K562 (cell line): ENCODE results near the gene HOXB7. TPM values are rescaled to one million over a fixed set of nuclear protein-coding genes. Genes with fewer than 3 reads are reported as not detected.

Experiments
- E2F3 ChIP-seq: fragments of 250-450 bp; sonication (Bioruptor Pico); IDR thresholded peaks from 2 replicates; pipeline ENCODE4 v1.4.0; 2020; ENCODE audit warnings: mild to moderate bottlenecking
- ESRRB ChIP-seq: fragments of 250-450 bp; sonication (Bioruptor Pico); IDR thresholded peaks from 2 replicates; pipeline ENCODE4 v1.5.0; 2020; ENCODE audit warnings: mild to moderate bottlenecking, moderate library complexity, borderline replicate concordance
- FOXA1 ChIP-seq: fragments of 450-650 bp; IDR thresholded peaks from 2 replicates; pipeline ENCODE4 v1.6.1; 2016; ENCODE audit warnings: mild to moderate bottlenecking, borderline replicate concordance
- FOXJ2 ChIP-seq: fragments of 200-800 bp; sonication (Bioruptor generic); IDR thresholded peaks from 2 replicates; pipeline ENCODE4 v1.6.1; 2016; ENCODE audit warnings: missing genetic modification characterization, missing compliant biosample characterization
- FOXM1 ChIP-seq, 2 experiments: fragments of 450-650 bp in 1 of 2; sonication (generic) in 1 of 2; formaldehyde crosslinking in 1 of 2; IDR thresholded peaks; 2 replicates each; pipeline versions ENCODE4 v1.6.1 to v1.9.0; 2017 to 2022; ENCODE audit warnings: low read depth in 2 of 2, mild to moderate bottlenecking in 2 of 2, missing genetic modification reagents in 1 of 2, moderate library complexity in 1 of 2
- NFRKB ChIP-seq: fragments of 450-650 bp; IDR thresholded peaks from 2 replicates; pipeline ENCODE4 v1.6.1; 2016; ENCODE audit warnings: low read depth
- NUFIP1 ChIP-seq: fragments of 450-650 bp; IDR thresholded peaks from 2 replicates; pipeline ENCODE4 v1.6.1; 2018; ENCODE audit not compliant: partially characterized antibody
- SMARCA4 ChIP-seq: fragments of 450-650 bp; IDR thresholded peaks from 2 replicates; pipeline ENCODE4 v1.6.1; 2016
- TAF1 ChIP-seq: IDR thresholded peaks from 2 replicates; pipeline ENCODE4 v1.6.1; 2011; ENCODE audit warnings: mild to moderate bottlenecking, low read length, moderate library complexity; ENCODE audit not compliant: insufficient read depth, control insufficient read depth, severe bottlenecking; ENCODE audit errors: extremely low read depth
- TEAD4 ChIP-seq, 2 experiments: sonication (generic) in 1 of 2; formaldehyde crosslinking in 1 of 2; IDR thresholded peaks; 2 replicates each; pipeline versions ENCODE4 v1.6.1 to v1.8.0; 2012 to 2022; ENCODE audit warnings: borderline replicate concordance in 1 of 2, inconsistent platforms in 1 of 2, low read length in 1 of 2, mild to moderate bottlenecking in 1 of 2, missing genetic modification reagents in 1 of 2
- ZFP30 ChIP-seq: fragments of 250-450 bp; sonication (Bioruptor Pico); IDR thresholded peaks from 2 replicates; pipeline ENCODE4 v1.8.0; 2022; ENCODE audit warnings: moderate library complexity, mild to moderate bottlenecking, inconsistent platforms, borderline replicate concordance
- ZNF41 ChIP-seq: fragments of 250-450 bp; sonication (Bioruptor Pico); conservative IDR thresholded peaks from 2 replicates; pipeline ENCODE4 v1.4.0; 2020; ENCODE audit warnings: mild to moderate bottlenecking
- polyA plus RNA-seq, 8 experiments: library from polyadenylated mRNA; depleted of rRNA in 4 of 8; stranded (reverse) in 5 of 8; unstranded in 3 of 8; fragments of >200 nt; fragmentation: Nextera tagmentation in 2 of 8; fragmentation: Illumina TruSeq in 1 of 8; extraction: Ambion mirVana in 2 of 8; extraction: Trizol in 1 of 8; gene quantifications; 2 replicates each; pipeline versions ENCODE4 v1.2.1 to v1.2.3, GENCODE V29; 2011 to 2014; ENCODE audit warnings: inconsistent platforms in 1 of 8, missing spikeins in 1 of 8
- total RNA-seq, 7 experiments: library from RNA; depleted of rRNA in 6 of 7; stranded (reverse); fragments of >200 nt in 6 of 7; fragmentation: Illumina TruSeq in 2 of 7; extraction: Trizol in 2 of 7; gene quantifications; 2 replicates each; pipeline versions ENCODE4 v1.2.1 to v1.2.3, GENCODE V29; 2011 to 2021; ENCODE audit warnings: low replicate concordance in 1 of 7
- TF ChIP-seq, protein P1 (sequence below), 2 experiments: IDR thresholded peaks in 1 of 2; conservative IDR thresholded peaks in 1 of 2; 2 replicates each; pipeline ENCODE4 v1.6.1; 2016; ENCODE audit warnings: low read depth in 2 of 2, mild to moderate bottlenecking in 1 of 2, missing compliant biosample characterization in 1 of 2, missing genetic modification characterization in 1 of 2, moderate library complexity in 1 of 2
- TF ChIP-seq, protein P2 (sequence below): fragments of 450-650 bp; formaldehyde crosslinking; IDR thresholded peaks from 2 replicates; pipeline ENCODE4 v1.4.0; 2022; ENCODE audit warnings: missing genetic modification characterization
- TF ChIP-seq, protein P3 (sequence below): fragments of 450-650 bp; IDR thresholded peaks from 2 replicates; pipeline ENCODE4 v1.6.1; 2016

The HOXB7 gene
- total and polyA plus RNA-seq, 9 of the 15 experiments (the other 6 are each of a cell fraction or from before 2014, with no cell fraction given), result 5.5 to 16.7 (median 8.3) TPM

DNA sequence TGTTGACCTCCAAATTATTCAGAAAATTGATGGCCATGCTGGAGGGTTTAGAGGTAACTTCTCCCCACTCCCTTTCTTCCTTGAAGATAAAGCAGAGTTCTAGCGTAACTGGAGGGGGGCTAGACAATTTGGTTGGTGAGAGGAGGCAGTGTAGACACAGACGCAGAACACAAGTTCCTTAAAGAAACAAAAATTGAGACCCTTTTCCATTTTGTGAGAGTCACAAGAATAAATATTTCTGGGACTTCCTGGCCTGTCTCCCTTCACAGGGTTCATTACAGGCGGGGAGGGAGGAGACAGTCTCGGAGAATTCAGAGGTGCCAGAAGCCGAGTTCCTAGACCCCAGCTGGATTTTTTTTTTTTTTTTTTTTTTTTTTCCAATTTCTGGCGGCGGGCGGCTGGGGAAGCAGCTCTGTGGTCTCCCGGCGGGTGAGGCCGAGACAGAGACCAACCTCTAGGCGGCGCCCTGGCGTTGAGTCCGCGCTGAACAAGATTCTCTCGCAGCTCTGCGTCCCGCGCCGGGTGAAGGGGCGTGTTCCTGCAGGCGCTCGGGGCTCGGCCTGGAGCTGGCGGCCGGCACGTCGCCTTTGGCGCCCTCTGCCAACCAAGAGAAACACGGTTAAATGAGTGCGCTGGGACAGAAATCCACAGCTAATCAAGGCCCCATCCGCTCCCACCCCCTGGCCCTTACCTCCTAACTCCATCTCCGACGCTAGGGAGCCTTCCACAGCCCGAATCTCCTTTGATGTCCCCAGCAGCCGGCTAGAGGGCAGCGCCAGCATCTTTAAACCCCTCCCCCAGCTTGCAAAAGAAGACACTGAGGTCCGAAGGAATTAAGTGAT is 25.6 kb upstream of the HOXB7 start (continued):
- TF ChIP-seq, protein P1, sequence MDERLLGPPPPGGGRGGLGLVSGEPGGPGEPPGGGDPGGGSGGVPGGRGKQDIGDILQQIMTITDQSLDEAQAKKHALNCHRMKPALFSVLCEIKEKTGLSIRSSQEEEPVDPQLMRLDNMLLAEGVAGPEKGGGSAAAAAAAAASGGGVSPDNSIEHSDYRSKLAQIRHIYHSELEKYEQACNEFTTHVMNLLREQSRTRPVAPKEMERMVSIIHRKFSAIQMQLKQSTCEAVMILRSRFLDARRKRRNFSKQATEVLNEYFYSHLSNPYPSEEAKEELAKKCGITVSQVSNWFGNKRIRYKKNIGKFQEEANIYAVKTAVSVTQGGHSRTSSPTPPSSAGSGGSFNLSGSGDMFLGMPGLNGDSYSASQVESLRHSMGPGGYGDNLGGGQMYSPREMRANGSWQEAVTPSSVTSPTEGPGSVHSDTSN (CRISPR knock-in tag; IDR thresholded peaks at IDR 0.05; ENCODE audit: low read depth), result no peak
- TF ChIP-seq, protein P1 (tag; conservative IDR thresholded peaks at IDR 0.05; ENCODE audit: low read depth), result no peak
- TF ChIP-seq, protein P2, sequence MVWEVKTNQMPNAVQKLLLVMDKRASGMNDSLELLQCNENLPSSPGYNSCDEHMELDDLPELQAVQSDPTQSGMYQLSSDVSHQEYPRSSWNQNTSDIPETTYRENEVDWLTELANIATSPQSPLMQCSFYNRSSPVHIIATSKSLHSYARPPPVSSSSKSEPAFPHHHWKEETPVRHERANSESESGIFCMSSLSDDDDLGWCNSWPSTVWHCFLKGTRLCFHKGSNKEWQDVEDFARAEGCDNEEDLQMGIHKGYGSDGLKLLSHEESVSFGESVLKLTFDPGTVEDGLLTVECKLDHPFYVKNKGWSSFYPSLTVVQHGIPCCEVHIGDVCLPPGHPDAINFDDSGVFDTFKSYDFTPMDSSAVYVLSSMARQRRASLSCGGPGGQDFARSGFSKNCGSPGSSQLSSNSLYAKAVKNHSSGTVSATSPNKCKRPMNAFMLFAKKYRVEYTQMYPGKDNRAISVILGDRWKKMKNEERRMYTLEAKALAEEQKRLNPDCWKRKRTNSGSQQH (CRISPR knock-in tag), result no peak
- TF ChIP-seq FOXM1 (IDR thresholded peaks at IDR 0.05; ENCODE audit: low read depth) (no peak), FOXM1 (CRISPR knock-in tag; IDR thresholded peaks at IDR 0.05; ENCODE audit: low read depth) (no peak), E2F3 (CRISPR knock-in tag) (no peak), ZNF41 (CRISPR knock-in tag) (no peak), ZFP30 (CRISPR knock-in tag) (no peak), FOXJ2 (tag) (no peak), ESRRB (CRISPR knock-in tag) (no peak), NFRKB (no peak), SMARCA4 (peak; percentile 82), FOXA1 (no peak), TEAD4 (IDR thresholded peaks at IDR 0.05; ENCODE audit: low read length) (peak; percentile 15; the same call in 1 of the 2 replicates), TEAD4 (CRISPR knock-in tag; IDR thresholded peaks at IDR 0.05; ENCODE audit: borderline replicate concordance) (no peak), TAF1 (no peak), NUFIP1 (no peak)
- TF ChIP-seq, protein P3, sequence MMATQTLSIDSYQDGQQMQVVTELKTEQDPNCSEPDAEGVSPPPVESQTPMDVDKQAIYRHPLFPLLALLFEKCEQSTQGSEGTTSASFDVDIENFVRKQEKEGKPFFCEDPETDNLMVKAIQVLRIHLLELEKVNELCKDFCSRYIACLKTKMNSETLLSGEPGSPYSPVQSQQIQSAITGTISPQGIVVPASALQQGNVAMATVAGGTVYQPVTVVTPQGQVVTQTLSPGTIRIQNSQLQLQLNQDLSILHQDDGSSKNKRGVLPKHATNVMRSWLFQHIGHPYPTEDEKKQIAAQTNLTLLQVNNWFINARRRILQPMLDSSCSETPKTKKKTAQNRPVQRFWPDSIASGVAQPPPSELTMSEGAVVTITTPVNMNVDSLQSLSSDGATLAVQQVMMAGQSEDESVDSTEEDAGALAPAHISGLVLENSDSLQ, result no peak
